Neural cell (in vitro differentiated cells): ENCODE results near the gene ADTRP.

Experiments
- CTCF ChIP-seq: fragments of 450-650 bp; IDR thresholded peaks from 2 replicates; pipeline ENCODE4 v1.5.1; 2014; ENCODE audit warnings: antibody characterized with exemption, mild to moderate bottlenecking, moderate library complexity; ENCODE audit not compliant: poor library complexity, severe bottlenecking
- RAD21 ChIP-seq: fragments of 450-650 bp; conservative IDR thresholded peaks from 2 replicates; pipeline ENCODE4 v1.6.1; 2014; ENCODE audit warnings: antibody characterized with exemption, mild to moderate bottlenecking, moderate library complexity

- TF ChIP-seq CTCF (no peak), RAD21 (no peak)
Measured at GRCh38 chr6:11675601-11676000, 103.0 kb downstream of the ADTRP start.
